ENCODE data around the gene PNKD. TPM values are rescaled to one million over a fixed set of nuclear protein-coding genes. Genes with fewer than 3 reads are reported as not detected.

Gene PNKD
- total RNA-seq, 2 experiments from 2014 or later: 66.3 to 74.5 TPM

DNA sequence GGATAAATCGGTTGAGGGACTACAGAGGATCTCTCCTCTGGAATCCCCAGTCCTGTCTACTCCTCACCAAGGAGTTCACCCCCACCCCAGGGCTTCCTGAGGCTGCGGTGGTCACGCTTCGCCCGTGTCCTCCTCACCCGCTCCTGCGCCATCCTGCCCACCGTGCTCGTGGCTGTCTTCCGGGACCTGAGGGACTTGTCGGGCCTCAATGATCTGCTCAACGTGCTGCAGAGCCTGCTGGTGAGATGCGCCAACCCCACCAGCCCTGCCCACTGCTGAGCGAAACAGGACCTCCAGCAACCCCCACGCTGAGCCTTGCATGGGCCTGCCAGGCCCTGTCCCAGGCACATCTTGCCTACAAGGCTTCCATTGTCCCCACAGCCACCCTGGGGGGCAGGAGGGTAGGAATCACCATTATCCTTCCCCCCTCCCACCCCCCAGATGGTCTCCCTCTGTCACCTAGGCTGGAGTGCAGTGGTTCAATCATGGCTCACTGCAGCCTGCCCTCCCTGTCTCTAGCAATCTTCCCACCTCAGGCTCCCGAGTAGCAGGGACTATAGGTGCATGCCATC is 122.7 kb downstream of the PNKD start:
- Histone ChIP-seq H4K20me1 (ENCODE audit: insufficient read depth, low read length) (no peaks in the 10 kb centered on the region), H3K4me3 (ENCODE audit: low read depth, low read length, poor library complexity, severe bottlenecking) (no peak overlapping the region), H3K9me2 (ENCODE audit: insufficient read depth, low read length) (no peaks in the 10 kb centered on the region), H3K36me3 (ENCODE audit: insufficient read depth, low read length) (no peaks in the 10 kb centered on the region), H2AFZ (ENCODE audit: low read length) (no peak overlapping the region), H3K4me1 (ENCODE audit: insufficient read depth, low read length, poor library complexity, severe bottlenecking) (peaks cover 37% of the 10 kb centered on the region), H3K4me2 (ENCODE audit: low read length) (no peak overlapping the region), H3K79me2 (ENCODE audit: insufficient read depth, low read depth, low read length) (no peaks in the 10 kb centered on the region), H3K27ac (ENCODE audit: low read depth, low read length, poor library complexity, severe bottlenecking) (no peak overlapping the region), H3K9me3 (ENCODE audit: low read length) (no peaks in the 10 kb centered on the region)
- no peak for DNase-seq (ENCODE audit: low spot score)
- CTCF ChIA-PET (ENCODE audit: unreplicated experiment): interaction anchor here (0.5 to 1.8 kb wide), 4 partner anchors 23 to 886 kb away, joined by 4 to 6 read pairs (median 5); no protein-coding TSS in a partner anchor
- TF ChIP-seq CTCF (conservative IDR thresholded peaks at IDR 0.05; ENCODE audit: low read length) (no peak), EZH2phosphoT487 (IDR thresholded peaks at IDR 0.05; ENCODE audit: borderline replicate concordance, low read depth, low read length) (no peak)
- intact Hi-C loops (cut with micrococcal nuclease; ENCODE audit: unreplicated experiment): no loop called here
- POLR2A ChIA-PET: interaction anchor here (0.8 to 1.8 kb wide), 7 partner anchors 8 to 102 kb away, joined by 3 to 7 read pairs (median 4); partner anchors contain the start of gene TMBIM1
- no TSS peak for BruUV-seq (replicated peaks)

DNA sequence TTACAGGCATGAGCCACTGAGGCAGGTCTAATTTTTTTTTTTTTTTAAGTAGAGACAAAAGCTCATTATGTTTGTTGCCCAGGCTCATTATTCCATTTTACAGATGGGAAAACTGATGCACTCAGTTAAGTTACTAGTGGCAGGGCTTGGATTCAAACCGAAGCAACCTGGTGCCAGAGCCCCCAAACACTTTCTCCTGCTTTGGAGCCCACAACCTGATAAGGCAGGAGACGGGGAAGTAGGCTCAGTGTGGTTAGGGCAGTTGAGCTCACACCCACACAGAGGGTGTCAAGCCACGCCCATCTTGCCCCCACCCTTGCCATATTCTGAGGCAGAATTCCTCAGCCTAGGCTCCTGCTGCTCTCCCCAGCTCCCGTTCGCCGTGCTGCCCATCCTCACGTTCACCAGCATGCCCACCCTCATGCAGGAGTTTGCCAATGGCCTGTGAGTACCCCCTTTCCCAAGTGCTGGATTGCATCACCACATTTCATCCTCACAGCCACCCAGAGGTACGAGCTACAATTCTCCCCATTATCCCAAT is 123.5 kb downstream of the PNKD start:
- no peaks in the 10 kb centered on the region for H3K9me3 ChIP-seq (ENCODE audit: low read length)
- H3K4me3 ChIP-seq (ENCODE audit: low read depth, low read length, poor library complexity, severe bottlenecking): no peak overlapping the region
- H3K4me1 ChIP-seq (ENCODE audit: insufficient read depth, low read length, poor library complexity, severe bottlenecking): peaks cover 44% of the 10 kb centered on the region
- H3K4me2 ChIP-seq (ENCODE audit: low read length): no peak overlapping the region
- ChIA-PET POLR2A (interaction anchor here (0.6 to 1.7 kb wide), 14 partner anchors 9 to 765 kb away, joined by 3 to 10 read pairs (median 4); partner anchors contain the start of gene TMBIM1), CTCF (ENCODE audit: unreplicated experiment) (interaction anchor here (0.5 to 1.8 kb wide), 7 partner anchors 8 to 885 kb away, joined by 3 to 6 read pairs (median 4); no protein-coding TSS in a partner anchor)
- H3K36me3 ChIP-seq (ENCODE audit: insufficient read depth, low read length): no peaks in the 10 kb centered on the region
- no peaks in the 10 kb centered on the region for H3K9me2 ChIP-seq (ENCODE audit: insufficient read depth, low read length)
- DNase-seq (ENCODE audit: low spot score): no peak
- intact Hi-C loops (cut with micrococcal nuclease; ENCODE audit: unreplicated experiment): no loop called here
- no peaks in the 10 kb centered on the region for H3K79me2 ChIP-seq (ENCODE audit: insufficient read depth, low read depth, low read length)
- TF ChIP-seq EZH2phosphoT487 (IDR thresholded peaks at IDR 0.05; ENCODE audit: borderline replicate concordance, low read depth, low read length): no peak
- no peak for TF ChIP-seq CTCF (conservative IDR thresholded peaks at IDR 0.05; ENCODE audit: low read length)
- no peak overlapping the region for H3K27ac ChIP-seq (ENCODE audit: low read depth, low read length, poor library complexity, severe bottlenecking)
- no peak overlapping the region for H2AFZ ChIP-seq (ENCODE audit: low read length)
- H4K20me1 ChIP-seq (ENCODE audit: insufficient read depth, low read length): no peaks in the 10 kb centered on the region
- no TSS peak for BruUV-seq (replicated peaks)
